HepG2 (cell line): ENCODE results near the gene VAMP8. TPM values are rescaled to one million over a fixed set of nuclear protein-coding genes. Genes with fewer than 3 reads are reported as not detected.

Source experiments
- CREB1 ChIP-seq, 2 experiments: fragments of 450-650 bp in 1 of 2; IDR thresholded peaks; 2 replicates each; pipeline ENCODE4 v1.6.1; 2016 to 2017; ENCODE audit warnings: control low read depth in 1 of 2, mild to moderate bottlenecking in 1 of 2, missing compliant biosample characterization in 1 of 2, missing genetic modification characterization in 1 of 2
- CREM ChIP-seq, 2 experiments: sonication (generic) in 1 of 2; formaldehyde crosslinking in 1 of 2; IDR thresholded peaks; 2 replicates each; pipeline versions ENCODE4 v1.4.0 to v1.6.1; 2016 to 2020; ENCODE audit warnings: antibody characterized with exemption in 1 of 2, mild to moderate bottlenecking in 1 of 2, missing genetic modification reagents in 1 of 2
- EP300 ChIP-seq, 3 experiments: sonication (generic) in 1 of 3; formaldehyde crosslinking in 1 of 3; IDR thresholded peaks; 2 replicates each; pipeline versions ENCODE4 v1.5.1 to v1.6.1; 2011 to 2020; ENCODE audit warnings: low read depth in 2 of 3, low read length in 2 of 3, borderline replicate concordance in 1 of 3, improper control_type of control experiment in 1 of 3, mild to moderate bottlenecking in 1 of 3, missing genetic modification reagents in 1 of 3, moderate library complexity in 1 of 3
- GATAD1 ChIP-seq: IDR thresholded peaks from 2 replicates; pipeline ENCODE4 v1.6.1; 2016; ENCODE audit warnings: missing genetic modification reagents, missing compliant biosample characterization
- HOXA9 ChIP-seq: sonication (generic); formaldehyde crosslinking; IDR thresholded peaks from 2 replicates; pipeline ENCODE4 v1.8.1; 2022; ENCODE audit warnings: missing genetic modification reagents, mild to moderate bottlenecking, moderate library complexity, borderline replicate concordance
- IRX3 ChIP-seq: sonication (generic); formaldehyde crosslinking; IDR thresholded peaks from 2 replicates; pipeline ENCODE4 v1.8.1; 2023; ENCODE audit warnings: mild to moderate bottlenecking, low read depth, missing genetic modification reagents, borderline replicate concordance
- ISL2 ChIP-seq: sonication (generic); formaldehyde crosslinking; IDR thresholded peaks from 2 replicates; pipeline ENCODE4 v1.5.0; 2020; ENCODE audit warnings: missing genetic modification reagents
- JUND ChIP-seq: sonication (generic); formaldehyde crosslinking; IDR thresholded peaks from 2 replicates; pipeline ENCODE4 v1.8.0; 2022; ENCODE audit warnings: mild to moderate bottlenecking, missing genetic modification reagents
- KAT8 ChIP-seq: IDR thresholded peaks from 2 replicates; pipeline ENCODE4 v1.6.1; 2016; ENCODE audit warnings: missing genetic modification reagents, missing compliant biosample characterization
- NCOA2 ChIP-seq: sonication (generic); formaldehyde crosslinking; IDR thresholded peaks from 2 replicates; pipeline ENCODE4 v1.8.0; 2022; ENCODE audit warnings: inconsistent platforms
- NR2C2 ChIP-seq: sonication (generic); formaldehyde crosslinking; IDR thresholded peaks from 2 replicates; pipeline ENCODE4 v1.4.0; 2020; ENCODE audit warnings: missing genetic modification reagents, mild to moderate bottlenecking, moderate library complexity, borderline replicate concordance
- NR2F6 ChIP-seq, 2 experiments: IDR thresholded peaks; 2 replicates each; pipeline ENCODE4 v1.6.1; 2016; ENCODE audit warnings: antibody characterized with exemption in 1 of 2, mild to moderate bottlenecking in 1 of 2
- SKIL ChIP-seq: sonication (generic); formaldehyde crosslinking; IDR thresholded peaks from 2 replicates; pipeline ENCODE4 v1.8.0; 2022; ENCODE audit warnings: missing genetic modification reagents, mild to moderate bottlenecking, moderate library complexity, borderline replicate concordance
- ZBTB26 ChIP-seq: IDR thresholded peaks from 2 replicates; pipeline ENCODE4 v1.6.1; 2016; ENCODE audit warnings: missing compliant biosample characterization, missing genetic modification reagents, borderline replicate concordance
- ZBTB33 ChIP-seq: sonication (generic); formaldehyde crosslinking; IDR thresholded peaks from 2 replicates; pipeline ENCODE4 v1.4.0; 2020; ENCODE audit warnings: missing genetic modification reagents
- ZMYM2 ChIP-seq: sonication (generic); formaldehyde crosslinking; IDR thresholded peaks from 2 replicates; pipeline ENCODE4 v1.8.0; 2022; ENCODE audit warnings: mild to moderate bottlenecking, missing genetic modification reagents
- ZNF557 ChIP-seq: sonication (generic); formaldehyde crosslinking; IDR thresholded peaks from 2 replicates; pipeline ENCODE4 v1.4.0; 2020; ENCODE audit warnings: missing genetic modification reagents
- ZNF75D ChIP-seq: sonication (generic); formaldehyde crosslinking; IDR thresholded peaks from 2 replicates; pipeline ENCODE4 v1.8.1; 2023; ENCODE audit warnings: missing genetic modification reagents, mild to moderate bottlenecking, borderline replicate concordance
- polyA plus RNA-seq, 8 experiments: library from polyadenylated mRNA; depleted of rRNA in 3 of 8; stranded (reverse) in 7 of 8; unstranded in 1 of 8; fragments of >200 nt; fragmentation: Illumina TruSeq in 4 of 8; extraction: Trizol in 4 of 8; gene quantifications; 2 replicates each; pipeline versions ENCODE4 v1.2.1 to v1.2.3, GENCODE V29; 2011 to 2016; ENCODE audit warnings: low read depth in 4 of 8, missing spikeins in 1 of 8, mixed read lengths in 1 of 8; ENCODE audit not compliant: insufficient read depth in 1 of 8
- total RNA-seq, 5 experiments: library from RNA; depleted of rRNA; stranded (reverse); fragments of >200 nt; fragmentation: Illumina TruSeq; extraction: Trizol; gene quantifications; 2 replicates each; pipeline ENCODE4 v1.2.3, GENCODE V29; 2016; ENCODE audit warnings: low read depth in 1 of 5
- TF ChIP-seq, protein P1 (sequence below): sonication (generic); formaldehyde crosslinking; conservative IDR thresholded peaks from 2 replicates; pipeline ENCODE4 v1.8.0; 2022; ENCODE audit warnings: low read depth, missing genetic modification reagents

The VAMP8 gene
- total and polyA plus RNA-seq, 2 of the 13 experiments (the other 11 are each of a cell fraction or from before 2014, with no cell fraction given), result 83.3 to 157 TPM

DNA sequence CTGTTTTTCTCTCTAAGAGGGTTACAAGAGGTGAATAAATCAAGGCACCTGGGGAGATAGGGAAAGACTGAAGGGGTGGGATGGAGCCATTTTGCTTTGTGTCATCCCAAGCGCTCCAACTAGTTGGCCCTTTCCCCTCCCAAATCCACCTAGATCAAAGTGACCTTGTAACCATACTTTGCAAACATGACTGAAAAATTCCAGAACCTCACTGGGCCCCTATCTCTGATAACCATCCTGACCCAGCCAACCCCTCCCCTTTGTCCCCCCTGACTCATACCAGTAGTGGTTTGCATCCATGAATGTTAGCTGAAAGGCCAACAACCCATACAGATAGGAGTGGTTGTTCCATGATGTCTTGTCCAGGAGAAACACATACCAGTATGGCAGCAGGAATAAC, 19.2 kb upstream of the VAMP8 start (continued):
- TF ChIP-seq NR2F6 (IDR thresholded peaks at IDR 0.05), result peak; percentile 68; the same call in 1 of the 2 replicates
- TF ChIP-seq NR2F6 (CRISPR knock-in tag; IDR thresholded peaks at IDR 0.05), result peak; percentile 47; the same call in 1 of the 2 replicates
- TF ChIP-seq ZMYM2 (CRISPR knock-in tag), result peak; percentile 48; the same call in 1 of the 2 replicates
- peak; percentile 41; the same call in 1 of the 2 replicates for TF ChIP-seq JUND (CRISPR knock-in tag)
- TF ChIP-seq CREM (IDR thresholded peaks at IDR 0.05), result no peak
- TF ChIP-seq CREM (CRISPR knock-in tag; IDR thresholded peaks at IDR 0.05), result no peak
- TF ChIP-seq IRX3, result no peak
- TF ChIP-seq, protein P1, sequence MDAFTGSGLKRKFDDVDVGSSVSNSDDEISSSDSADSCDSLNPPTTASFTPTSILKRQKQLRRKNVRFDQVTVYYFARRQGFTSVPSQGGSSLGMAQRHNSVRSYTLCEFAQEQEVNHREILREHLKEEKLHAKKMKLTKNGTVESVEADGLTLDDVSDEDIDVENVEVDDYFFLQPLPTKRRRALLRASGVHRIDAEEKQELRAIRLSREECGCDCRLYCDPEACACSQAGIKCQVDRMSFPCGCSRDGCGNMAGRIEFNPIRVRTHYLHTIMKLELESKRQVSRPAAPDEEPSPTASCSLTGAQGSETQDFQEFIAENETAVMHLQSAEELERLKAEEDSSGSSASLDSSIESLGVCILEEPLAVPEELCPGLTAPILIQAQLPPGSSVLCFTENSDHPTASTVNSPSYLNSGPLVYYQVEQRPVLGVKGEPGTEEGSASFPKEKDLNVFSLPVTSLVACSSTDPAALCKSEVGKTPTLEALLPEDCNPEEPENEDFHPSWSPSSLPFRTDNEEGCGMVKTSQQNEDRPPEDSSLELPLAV (CRISPR knock-in tag), result no peak
- TF ChIP-seq EP300 (IDR thresholded peaks at IDR 0.05; ENCODE audit: low read depth in 2 of 2, low read length in 2 of 2), result peak in 1 of 2 experiments; percentile 79; a peak in 2 of 4 replicates
- TF ChIP-seq EP300 (CRISPR knock-in tag; IDR thresholded peaks at IDR 0.05; ENCODE audit: borderline replicate concordance), result peak; percentile 41; the same call in 1 of the 2 replicates
- TF ChIP-seq HOXA9 (CRISPR knock-in tag), result no peak
- 0 out of 2 replicates have a peak, but pooled peaks have one; percentile 4 for TF ChIP-seq ZNF557
- 0 out of 2 replicates have a peak, but pooled peaks have one; percentile 28 for TF ChIP-seq GATAD1 (CRISPR knock-in tag)
- TF ChIP-seq KAT8, result peak; percentile 27; the same call in 1 of the 2 replicates
- peak; percentile 56; the same call in 1 of the 2 replicates for TF ChIP-seq ZBTB33
- TF ChIP-seq ZBTB26 (CRISPR knock-in tag), result peak; percentile 67; the same call in 1 of the 2 replicates
- TF ChIP-seq SKIL (CRISPR knock-in tag), result peak; percentile 42; the same call in 1 of the 2 replicates
- TF ChIP-seq ZNF75D, result no peak
- peak; percentile 75; the same call in 1 of the 2 replicates for TF ChIP-seq NCOA2 (CRISPR knock-in tag)
- no peak for TF ChIP-seq CREB1 (IDR thresholded peaks at IDR 0.05)
- no peak for TF ChIP-seq CREB1 (CRISPR knock-in tag; IDR thresholded peaks at IDR 0.05)
- peak; percentile 75 for TF ChIP-seq ISL2 (CRISPR knock-in tag)
- TF ChIP-seq NR2C2, result peak; percentile 38; the same call in 1 of the 2 replicates
